CD8-positive, alpha-beta memory T cell (primary cell): Measurements from ENCODE around the gene USP25. TPM values are rescaled to one million over a fixed set of nuclear protein-coding genes. Genes with fewer than 3 reads are reported as not detected.

Source experiments
- CTCF ChIA-PET: fragments of 350-600 bp; sonication (Branson Sonifier 250); formaldehyde crosslinking; loops from one replicate; lab custom pipeline; 2021; ENCODE audit warnings: antibody characterized with exemption; lab: Charles Lee
- POLR2A ChIA-PET: fragments of 350-600 bp; sonication (Branson Sonifier 250); formaldehyde crosslinking; loops from one replicate; lab custom pipeline; 2021; ENCODE audit warnings: antibody characterized with exemption; lab: Charles Lee
- DNase-seq, 5 donors: peaks; one replicate each; pipeline versions ENCODE4 v3.0.0 to v3.0.0-alpha.2; 2020 to 2022; ENCODE audit warnings: mixed read lengths in 1 of 5
- H3K27ac ChIP-seq: one replicate; pipeline ENCODE4 v1.7.0; 2013; ENCODE audit warnings: low read depth, mild to moderate bottlenecking, low read length, moderate library complexity
- H3K27me3 ChIP-seq: 2 replicates; pipeline ENCODE4 v1.7.0; 2013; ENCODE audit warnings: low read length, mild to moderate bottlenecking; ENCODE audit not compliant: insufficient read depth, poor library complexity, severe bottlenecking
- H3K36me3 ChIP-seq: 2 replicates; pipeline ENCODE4 v1.7.0; 2013; ENCODE audit warnings: mild to moderate bottlenecking, low read length, moderate library complexity; ENCODE audit not compliant: insufficient read depth
- H3K4me1 ChIP-seq: 2 replicates; pipeline ENCODE4 v1.7.0; 2013; ENCODE audit warnings: mild to moderate bottlenecking, low read length, moderate library complexity; ENCODE audit not compliant: insufficient read depth
- H3K4me3 ChIP-seq: 2 replicates; pipeline ENCODE4 v1.7.0; 2013; ENCODE audit warnings: mild to moderate bottlenecking, low read length
- H3K9me3 ChIP-seq: 2 replicates; pipeline ENCODE4 v1.7.0; 2013; ENCODE audit warnings: mild to moderate bottlenecking, low read length
- H3K27ac Mint-ChIP-seq, 8 donors: one replicate each; pipeline ENCODE4 v1.8.0; 2020 to 2021; ENCODE audit warnings: mixed read lengths in 8 of 8, mild to moderate bottlenecking in 6 of 8, inconsistent platforms in 3 of 8, moderate library complexity in 3 of 8
- H3K27me3 Mint-ChIP-seq, 2 donors: one replicate each; pipeline ENCODE4 v1.8.0; 2020 to 2021; ENCODE audit warnings: mixed read lengths in 2 of 2, mild to moderate bottlenecking in 1 of 2, moderate library complexity in 1 of 2
- H3K36me3 Mint-ChIP-seq, 3 donors: one replicate each; pipeline ENCODE4 v1.8.0; 2020 to 2021; ENCODE audit warnings: mixed read lengths in 3 of 3, inconsistent platforms in 1 of 3, mild to moderate bottlenecking in 1 of 3
- H3K4me1 Mint-ChIP-seq, 3 donors: one replicate each; pipeline ENCODE4 v1.8.0; 2020 to 2021; ENCODE audit warnings: mixed read lengths in 3 of 3, inconsistent platforms in 1 of 3, mild to moderate bottlenecking in 1 of 3
- H3K4me3 Mint-ChIP-seq, 7 donors: one replicate each; pipeline ENCODE4 v1.8.0; 2020 to 2021; ENCODE audit warnings: mixed read lengths in 7 of 7, mild to moderate bottlenecking in 6 of 7, moderate library complexity in 4 of 7, inconsistent platforms in 2 of 7
- H3K9me3 Mint-ChIP-seq, 5 donors: one replicate each; pipeline ENCODE4 v1.8.0; 2020 to 2022; ENCODE audit warnings: mixed read lengths in 5 of 5, mild to moderate bottlenecking in 3 of 5, moderate library complexity in 2 of 5, inconsistent platforms in 1 of 5
- polyA plus RNA-seq: library from polyadenylated mRNA; unstranded; fragments of 300-500 nt; fragmentation: Illumina TruSeq; gene quantifications from one replicate; pipeline ENCODE4 v1.2.3, GENCODE V29; 2021
- total RNA-seq, 2 experiments: library from RNA; stranded (reverse); gene quantifications; one replicate each; pipeline ENCODE4 v1.2.3, GENCODE V29; 2021

Gene USP25
- total and polyA plus RNA-seq, 3 experiments from 2014 or later, result 29.0 to 36.1 (median 32.9) TPM

GRCh38 chr21:15775291-15775690 lies 45.5 kb downstream of the USP25 start:
- no peaks in the 10 kb centered on the region for H3K36me3 ChIP-seq
- CTCF ChIA-PET, result interaction anchor here (1.3 kb wide), 1 partner anchor 18 kb away, joined by 3 read pairs; no protein-coding TSS in a partner anchor
- no peak overlapping the region for H3K4me3 ChIP-seq
- no peaks in the 10 kb centered on the region for H3K9me3 ChIP-seq
- H3K27ac ChIP-seq, result no peak overlapping the region
- H3K27me3 ChIP-seq, result no peaks in the 10 kb centered on the region
- peaks cover 9 to 40% (median 13%) of the 10 kb centered on the region in 3 donors for H3K36me3 Mint-ChIP-seq
- POLR2A ChIA-PET, result no interaction called here
- no peaks in the 10 kb centered on the region for H3K27me3 Mint-ChIP-seq
- no peak overlapping the region for H3K4me3 Mint-ChIP-seq
- DNase-seq, result no peak
- H3K9me3 Mint-ChIP-seq, result no peaks in the 10 kb centered on the region
- no peak overlapping the region for H3K27ac Mint-ChIP-seq
- peaks cover 56 to 75% (median 70%) of the 10 kb centered on the region in 3 donors for H3K4me1 Mint-ChIP-seq
- peaks cover 8% of the 10 kb centered on the region for H3K4me1 ChIP-seq

DNA sequence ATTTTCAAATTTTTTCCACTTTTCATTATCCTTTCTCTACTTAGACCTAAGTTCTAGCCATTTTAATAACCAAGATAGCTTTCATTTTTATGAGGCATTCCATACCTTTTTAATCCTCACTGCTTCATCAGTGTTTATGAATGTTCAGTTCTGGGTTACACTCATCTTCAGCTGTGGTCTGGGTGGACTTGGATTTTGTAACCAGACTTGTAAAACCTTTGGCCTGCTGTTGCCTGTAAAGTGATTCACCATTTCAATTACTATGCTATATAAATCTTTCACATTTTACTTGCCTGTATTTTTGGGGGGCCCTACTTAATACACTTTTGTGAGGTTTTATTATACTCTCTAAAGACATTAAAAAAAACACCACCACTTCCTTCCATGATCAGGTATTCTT lies 46.2 kb downstream of the USP25 start:
- peaks cover 57 to 74% (median 69%) of the 10 kb centered on the region in 3 donors for H3K4me1 Mint-ChIP-seq
- Histone ChIP-seq H3K4me1 (peaks cover 8% of the 10 kb centered on the region), H3K9me3 (no peaks in the 10 kb centered on the region), H3K4me3 (no peak overlapping the region), H3K27me3 (no peaks in the 10 kb centered on the region), H3K27ac (no peak overlapping the region), H3K36me3 (no peaks in the 10 kb centered on the region)
- H3K36me3 Mint-ChIP-seq, result peaks cover 15 to 44% (median 18%) of the 10 kb centered on the region in 3 donors
- peak overlapping the region in 2 of 8 donors; percentile 16 to 39 for H3K27ac Mint-ChIP-seq
- ChIA-PET POLR2A (no interaction called here), CTCF (interaction anchor here (1.3 kb wide), 1 partner anchor 18 kb away, joined by 3 read pairs; no protein-coding TSS in a partner anchor)
- no peaks in the 10 kb centered on the region for H3K27me3 Mint-ChIP-seq
- no peak for DNase-seq
- no peak overlapping the region for H3K4me3 Mint-ChIP-seq
- no peaks in the 10 kb centered on the region for H3K9me3 Mint-ChIP-seq

GRCh38 chr21:15776818-15777217 lies 47.0 kb downstream of the USP25 start:
- H3K9me3 Mint-ChIP-seq, result no peaks in the 10 kb centered on the region
- H3K4me3 Mint-ChIP-seq, result peak overlapping the region in 2 of 7 donors; percentile 37 to 41
- Histone ChIP-seq H3K4me3 (no peak overlapping the region), H3K27me3 (no peaks in the 10 kb centered on the region), H3K4me1 (peaks cover 8% of the 10 kb centered on the region), H3K36me3 (peaks cover 8% of the 10 kb centered on the region), H3K27ac (no peak overlapping the region), H3K9me3 (no peaks in the 10 kb centered on the region)
- no peaks in the 10 kb centered on the region for H3K27me3 Mint-ChIP-seq
- CTCF ChIA-PET, result no interaction called here
- no peak for DNase-seq
- peaks cover 20 to 49% (median 23%) of the 10 kb centered on the region in 3 donors for H3K36me3 Mint-ChIP-seq
- peaks cover 52 to 72% (median 69%) of the 10 kb centered on the region in 3 donors for H3K4me1 Mint-ChIP-seq
- peak overlapping the region in 3 of 8 donors; percentile 22 to 80 (median 33) for H3K27ac Mint-ChIP-seq
- POLR2A ChIA-PET, result no interaction called here

- Histone ChIP-seq H3K9me3 (no peaks in the 10 kb centered on the region), H3K27ac (no peak overlapping the region), H3K27me3 (no peaks in the 10 kb centered on the region), H3K4me1 (peaks cover 9% of the 10 kb centered on the region), H3K4me3 (no peak overlapping the region), H3K36me3 (peaks cover 11% of the 10 kb centered on the region)
- H3K27me3 Mint-ChIP-seq, result no peaks in the 10 kb centered on the region
- no peak for DNase-seq
- H3K36me3 Mint-ChIP-seq, result peaks cover 22 to 42% (median 40%) of the 10 kb centered on the region in 3 donors
- H3K9me3 Mint-ChIP-seq, result peaks cover 0 to 8% (median 2%) of the 10 kb centered on the region in 5 donors
- no peak overlapping the region for H3K4me3 Mint-ChIP-seq
- peaks cover 47 to 75% (median 69%) of the 10 kb centered on the region in 3 donors for H3K4me1 Mint-ChIP-seq
- H3K27ac Mint-ChIP-seq, result peak overlapping the region in 1 of 8 donors; percentile 47
- ChIA-PET CTCF (no interaction called here), POLR2A (no interaction called here)
Observed at GRCh38 chr21:15781986-15782385, 52.2 kb downstream of the USP25 start.

DNA sequence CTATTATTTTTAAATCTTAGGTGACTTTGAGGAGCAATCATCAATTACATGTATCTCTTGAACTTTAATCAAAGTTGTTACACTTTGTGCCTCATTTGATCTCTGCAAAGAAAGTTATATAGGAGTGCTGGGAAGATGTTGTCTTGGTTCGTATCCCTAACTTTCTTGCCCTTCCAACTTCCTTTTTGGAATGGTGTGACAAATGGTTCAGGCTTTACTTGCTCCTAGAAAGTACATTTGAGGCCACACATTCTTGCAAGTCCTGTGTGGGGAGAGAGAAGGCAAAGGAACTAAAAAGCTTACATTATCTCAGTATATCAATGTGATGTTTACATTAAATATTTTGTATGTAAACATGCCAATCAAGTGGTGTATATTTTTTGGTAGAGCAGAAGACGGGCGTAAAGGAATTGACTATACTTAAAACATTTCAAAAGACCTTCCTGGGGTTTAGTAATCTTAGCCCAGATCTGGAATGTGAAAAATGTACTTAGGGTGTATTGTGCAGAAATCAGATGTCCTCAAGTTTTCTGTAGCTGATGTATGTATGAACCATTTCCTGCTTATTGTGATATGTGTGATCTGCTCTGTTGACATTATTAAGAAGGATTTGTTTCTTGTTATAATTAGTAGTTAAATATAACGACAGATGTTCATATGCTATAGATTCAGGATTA lies 59.2 kb downstream of the USP25 start:
- Histone ChIP-seq H3K9me3 (no peaks in the 10 kb centered on the region), H3K36me3 (no peaks in the 10 kb centered on the region), H3K4me3 (no peak overlapping the region), H3K27ac (no peak overlapping the region), H3K27me3 (no peaks in the 10 kb centered on the region), H3K4me1 (peaks cover 4% of the 10 kb centered on the region)
- peaks cover 7 to 15% (median 11%) of the 10 kb centered on the region in 3 donors for H3K36me3 Mint-ChIP-seq
- ChIA-PET POLR2A (interaction anchor here (0.6 kb wide), 1 partner anchor 95 kb away, joined by 6 read pairs; no protein-coding TSS in a partner anchor), CTCF (no interaction called here)
- H3K4me3 Mint-ChIP-seq, result no peak overlapping the region
- peak overlapping the region in 3 of 8 donors; percentile 2 to 4 (median 2) for H3K27ac Mint-ChIP-seq
- H3K9me3 Mint-ChIP-seq, result peaks cover 0 to 3% (median 2%) of the 10 kb centered on the region in 5 donors
- DNase-seq, result no peak
- peaks cover 47 to 84% (median 75%) of the 10 kb centered on the region in 3 donors for H3K4me1 Mint-ChIP-seq
- no peaks in the 10 kb centered on the region for H3K27me3 Mint-ChIP-seq

DNA sequence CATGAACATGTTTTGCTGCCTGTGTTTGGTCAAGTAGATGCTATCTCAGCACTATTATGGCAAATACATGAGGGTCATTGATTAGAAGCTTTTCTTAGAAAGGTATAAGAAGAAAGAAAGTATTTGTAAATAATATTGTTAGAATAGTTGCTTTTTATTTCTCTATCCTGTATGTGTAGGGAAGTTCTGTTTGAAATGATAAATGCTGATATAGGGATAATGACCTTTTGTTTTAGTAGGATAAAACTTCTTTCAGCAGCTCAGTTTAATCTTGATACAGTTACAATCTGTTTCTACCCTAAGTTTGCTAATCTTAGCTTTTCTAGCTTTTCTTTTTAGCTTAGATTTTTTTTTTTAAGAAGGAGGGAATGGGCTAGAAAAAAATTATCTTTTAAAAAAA lies 63.3 kb downstream of the USP25 start:
- H3K27me3 ChIP-seq, result no peaks in the 10 kb centered on the region
- H3K4me3 Mint-ChIP-seq, result no peak overlapping the region
- H3K36me3 ChIP-seq, result no peaks in the 10 kb centered on the region
- H3K9me3 Mint-ChIP-seq, result no peaks in the 10 kb centered on the region
- peaks cover 64 to 85% (median 76%) of the 10 kb centered on the region in 3 donors for H3K4me1 Mint-ChIP-seq
- DNase-seq, result no peak
- H3K9me3 ChIP-seq, result no peaks in the 10 kb centered on the region
- H3K4me3 ChIP-seq, result no peak overlapping the region
- ChIA-PET CTCF (interaction anchor here (0.9 to 1.6 kb wide), 2 partner anchors 17 to 107 kb away, joined by 3 read pairs; no protein-coding TSS in a partner anchor), POLR2A (no interaction called here)
- no peaks in the 10 kb centered on the region for H3K27me3 Mint-ChIP-seq
- H3K36me3 Mint-ChIP-seq, result peaks cover 0 to 20% (median 5%) of the 10 kb centered on the region in 3 donors
- no peak overlapping the region for H3K27ac ChIP-seq
- H3K27ac Mint-ChIP-seq, result no peak overlapping the region
- peaks cover 9% of the 10 kb centered on the region for H3K4me1 ChIP-seq

DNA sequence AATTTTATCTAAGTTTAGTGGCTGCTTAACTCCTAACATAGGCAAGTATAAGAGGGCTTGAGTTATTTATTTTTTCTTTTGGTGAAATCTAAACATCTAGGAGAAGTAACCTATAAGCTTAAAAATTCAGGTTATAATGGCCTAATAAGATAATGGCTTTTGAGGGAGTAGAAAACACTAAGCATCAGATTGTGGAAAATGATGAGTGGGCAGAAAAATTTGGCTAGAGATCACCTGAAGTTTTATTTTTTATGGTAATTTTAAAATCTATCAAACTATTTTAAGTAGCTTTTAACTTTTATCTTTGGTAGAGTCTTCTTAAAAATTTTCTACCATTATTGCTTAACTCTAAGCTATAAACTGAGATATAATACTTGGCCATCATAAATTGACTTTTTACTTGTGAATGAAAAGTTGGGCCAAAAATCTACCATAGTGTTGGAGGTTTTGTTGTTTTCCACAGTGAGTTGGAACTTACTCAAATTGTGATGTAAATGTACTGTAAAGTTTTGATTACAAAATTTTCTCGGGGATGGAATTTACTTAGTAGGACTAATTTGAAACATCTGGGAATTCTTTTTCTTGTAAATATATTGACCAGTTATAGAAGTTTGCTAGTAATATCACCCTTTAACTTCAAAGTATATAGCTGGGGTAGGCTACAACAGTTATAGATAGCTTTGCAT lies 63.9 kb downstream of the USP25 start:
- H3K9me3 ChIP-seq, result no peaks in the 10 kb centered on the region
- no peak overlapping the region for H3K4me3 Mint-ChIP-seq
- H3K27ac ChIP-seq, result no peak overlapping the region
- H3K4me1 ChIP-seq, result peaks cover 9% of the 10 kb centered on the region
- POLR2A ChIA-PET, result no interaction called here
- H3K4me3 ChIP-seq, result no peak overlapping the region
- no peaks in the 10 kb centered on the region for H3K9me3 Mint-ChIP-seq
- no peaks in the 10 kb centered on the region for H3K27me3 Mint-ChIP-seq
- no peak for DNase-seq
- H3K36me3 Mint-ChIP-seq, result peaks cover 0 to 21% (median 9%) of the 10 kb centered on the region in 3 donors
- peaks cover 65 to 85% (median 76%) of the 10 kb centered on the region in 3 donors for H3K4me1 Mint-ChIP-seq
- no peaks in the 10 kb centered on the region for H3K27me3 ChIP-seq
- no peaks in the 10 kb centered on the region for H3K36me3 ChIP-seq
- peak overlapping the region in 1 of 8 donors; percentile 24 for H3K27ac Mint-ChIP-seq
- CTCF ChIA-PET, result interaction anchor here (0.9 to 1.6 kb wide), 3 partner anchors 14 to 108 kb away, joined by 3 to 5 read pairs (median 3); no protein-coding TSS in a partner anchor
